ENCODE data around the gene NOX5.

The NOX5 gene

GRCh38 chr15:69085325-69086081 lies 71.0 kb downstream of the NOX5 start:
- DNase-seq, result no peak

DNA sequence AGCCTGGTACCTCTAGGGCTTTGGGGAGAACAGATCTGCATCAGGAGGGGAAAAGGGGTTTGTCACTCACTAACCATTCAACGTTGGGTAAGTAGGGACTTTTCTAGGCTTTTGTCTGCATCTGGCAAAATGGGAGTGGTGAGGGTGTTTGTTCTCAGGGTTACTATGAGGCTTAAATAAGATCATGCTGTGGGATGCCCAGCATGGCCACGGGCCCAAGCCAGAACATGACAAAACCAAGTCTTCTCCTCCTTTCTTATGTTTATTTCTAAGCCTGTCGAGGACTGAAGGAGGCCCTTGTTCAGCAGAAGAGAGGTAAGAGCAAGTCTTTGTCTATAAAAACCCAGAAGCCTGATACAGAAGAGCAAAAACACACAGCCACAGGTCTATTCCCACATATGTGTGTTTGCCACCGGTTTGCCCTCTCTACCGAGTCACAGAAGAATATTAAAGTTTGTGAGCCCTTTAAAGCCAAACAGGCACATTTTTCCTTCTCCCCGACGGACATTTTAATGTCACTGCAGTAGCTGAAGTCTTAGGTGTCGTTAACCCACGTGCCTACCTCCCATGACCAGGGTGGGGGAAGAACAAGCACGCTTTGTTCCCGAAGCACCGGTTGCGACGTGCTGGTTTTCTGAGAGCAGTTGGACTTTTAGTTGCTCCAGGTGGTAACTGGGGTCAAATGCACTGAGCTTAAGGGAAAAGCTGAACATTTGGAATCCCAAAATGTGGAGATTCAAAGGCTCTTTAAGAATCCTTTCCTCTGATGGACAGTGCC lies 72.1 kb downstream of the NOX5 start:
- no peak for DNase-seq

- no peak for DNase-seq
Measured at GRCh38 chr15:69087366-69087976, 73.0 kb downstream of the NOX5 start.

GRCh38 chr15:69088300-69088965 lies 73.9 kb downstream of the NOX5 start:
- DNase-seq, result peak in 2 of 3 experiments; percentile 61 to 84

DNA sequence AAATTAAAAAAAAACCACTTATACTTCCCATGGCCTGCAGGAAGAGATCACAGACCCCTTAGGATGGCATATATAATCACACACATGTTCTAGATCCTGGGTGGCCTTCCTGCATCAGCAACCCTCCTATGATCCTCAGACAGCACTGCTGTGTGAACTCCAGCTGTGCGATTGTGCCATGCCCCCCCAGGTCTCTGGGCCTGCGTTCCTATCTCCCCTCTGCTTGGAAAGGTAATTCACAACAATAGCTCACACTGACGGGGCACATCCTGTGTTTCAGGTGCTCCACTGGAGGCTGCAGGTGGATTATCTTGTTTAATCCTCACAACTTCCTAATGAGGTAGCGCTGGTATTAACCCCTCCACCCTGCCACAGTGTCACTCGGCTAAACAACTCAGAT lies 74.8 kb downstream of the NOX5 start:
- peak in 1 of 3 experiments; percentile 20 for DNase-seq

DNA sequence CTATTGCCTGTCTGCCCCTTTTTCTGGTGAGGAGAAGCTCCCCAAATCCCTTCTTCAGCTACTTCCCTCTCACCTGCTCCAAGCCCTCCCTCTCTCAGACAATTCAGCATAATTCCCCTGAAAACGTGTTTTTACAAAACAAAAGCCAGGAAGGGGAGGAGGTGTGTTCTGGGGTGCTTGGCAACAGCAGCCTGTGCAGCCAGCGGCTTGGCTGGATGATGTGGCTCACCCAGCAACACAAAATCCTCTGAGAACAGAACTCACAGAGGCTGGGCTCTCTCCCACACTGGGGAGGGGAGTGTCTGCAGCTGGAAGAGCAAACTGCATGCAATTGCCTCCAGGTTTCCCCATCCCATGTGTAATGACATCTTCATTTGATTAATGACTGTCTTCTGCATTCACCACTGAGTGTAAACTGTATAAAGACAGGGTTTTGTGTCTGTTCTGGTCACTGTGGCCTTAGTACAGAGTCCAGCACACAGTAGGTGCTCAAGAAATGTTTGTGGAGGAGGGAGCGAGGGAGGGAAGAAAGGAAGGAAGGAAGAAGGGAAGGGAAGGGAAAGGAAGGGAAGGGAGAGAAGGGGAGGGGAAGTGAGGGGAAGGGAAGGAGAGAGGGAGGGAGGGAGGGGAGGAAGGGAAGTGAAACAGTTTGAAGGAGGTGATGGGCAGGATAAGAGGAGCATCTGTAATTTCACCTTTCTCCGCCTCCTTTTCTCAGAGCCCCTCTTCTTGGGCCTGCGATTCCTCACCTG lies 75.9 kb downstream of the NOX5 start:
- DNase-seq, result peak in 2 of 3 experiments; percentile 46 to 73

GRCh38 chr15:69091654-69092053 lies 77.2 kb downstream of the NOX5 start:
- no peak for DNase-seq

DNA sequence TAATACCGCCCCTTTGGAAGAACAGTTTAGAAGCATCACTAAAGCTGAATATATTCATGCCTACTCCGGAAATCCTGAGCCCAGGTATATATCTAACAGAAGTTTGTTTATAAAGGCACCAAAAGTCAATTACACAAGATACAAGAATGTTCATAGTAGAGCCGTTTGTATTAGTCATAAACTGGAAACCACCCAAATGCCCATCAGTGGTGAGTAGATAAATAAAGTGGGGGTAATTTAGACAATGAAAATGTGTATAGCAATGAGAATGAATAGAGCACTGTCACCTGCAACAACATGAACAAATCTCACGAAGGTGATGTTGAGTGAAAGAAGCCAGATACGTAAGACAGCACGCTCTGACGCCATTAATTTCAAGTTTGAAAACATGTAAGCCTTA lies 77.7 kb downstream of the NOX5 start:
- DNase-seq, result no peak

GRCh38 chr15:69093127-69093526 lies 78.6 kb downstream of the NOX5 start:
- DNase-seq, result no peak

GRCh38 chr15:69093614-69094013 lies 79.1 kb downstream of the NOX5 start:
- DNase-seq, result no peak

GRCh38 chr15:69094124-69094921 lies 79.8 kb downstream of the NOX5 start:
- peak in 1 of 3 experiments; percentile 51 for DNase-seq

- no peak for DNase-seq
Measured at GRCh38 chr15:69095274-69095673, 80.8 kb downstream of the NOX5 start.

- peak in 1 of 3 experiments; percentile 63 for DNase-seq
Measured at GRCh38 chr15:69096196-69096595, 81.7 kb downstream of the NOX5 start.

DNA sequence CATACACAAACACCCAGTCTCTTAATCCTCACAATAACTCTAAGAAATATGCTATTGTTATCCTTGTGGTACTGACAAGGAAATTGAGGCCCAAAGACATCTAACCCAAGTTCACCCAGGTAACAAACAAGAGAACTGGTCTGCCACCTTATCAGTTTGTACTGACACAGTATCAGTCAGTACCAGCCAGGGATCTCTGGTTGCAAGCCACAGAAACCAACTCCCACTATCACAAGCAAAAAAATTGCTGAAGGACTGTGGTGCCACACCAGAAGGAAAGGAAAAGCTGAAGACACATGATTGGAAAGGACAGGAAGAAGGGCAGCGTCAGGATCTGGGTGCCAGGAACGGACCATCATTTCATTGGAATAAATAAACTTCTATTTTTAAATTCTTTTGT lies 82.1 kb downstream of the NOX5 start:
- DNase-seq, result no peak

GRCh38 chr15:69098771-69099170 lies 84.3 kb downstream of the NOX5 start:
- peak in 2 of 3 experiments; percentile 40 to 78 for DNase-seq

- DNase-seq, result peak in 2 of 3 experiments; percentile 25 to 72
Measured at GRCh38 chr15:69099941-69100340, 85.4 kb downstream of the NOX5 start.

DNA sequence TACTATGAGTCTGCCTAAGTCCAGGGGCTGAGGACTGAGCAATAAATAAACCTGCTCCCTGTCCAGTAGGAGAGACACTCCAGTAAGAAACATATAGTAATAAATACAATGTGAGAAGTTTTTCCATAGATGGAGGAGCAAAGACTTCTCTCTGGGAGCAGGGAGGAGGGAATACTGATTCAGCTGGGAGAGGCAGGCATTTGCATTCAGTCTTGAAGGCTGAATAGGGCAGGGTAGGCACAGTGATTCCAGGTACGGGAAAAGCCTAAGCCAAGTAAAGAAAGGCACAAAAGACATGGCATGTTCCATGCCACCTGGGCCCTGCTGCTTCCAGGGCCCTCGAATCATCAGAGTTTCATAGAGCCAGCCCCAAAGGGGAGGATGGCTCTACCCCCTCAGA lies 86.3 kb downstream of the NOX5 start:
- no peak for DNase-seq

DNA sequence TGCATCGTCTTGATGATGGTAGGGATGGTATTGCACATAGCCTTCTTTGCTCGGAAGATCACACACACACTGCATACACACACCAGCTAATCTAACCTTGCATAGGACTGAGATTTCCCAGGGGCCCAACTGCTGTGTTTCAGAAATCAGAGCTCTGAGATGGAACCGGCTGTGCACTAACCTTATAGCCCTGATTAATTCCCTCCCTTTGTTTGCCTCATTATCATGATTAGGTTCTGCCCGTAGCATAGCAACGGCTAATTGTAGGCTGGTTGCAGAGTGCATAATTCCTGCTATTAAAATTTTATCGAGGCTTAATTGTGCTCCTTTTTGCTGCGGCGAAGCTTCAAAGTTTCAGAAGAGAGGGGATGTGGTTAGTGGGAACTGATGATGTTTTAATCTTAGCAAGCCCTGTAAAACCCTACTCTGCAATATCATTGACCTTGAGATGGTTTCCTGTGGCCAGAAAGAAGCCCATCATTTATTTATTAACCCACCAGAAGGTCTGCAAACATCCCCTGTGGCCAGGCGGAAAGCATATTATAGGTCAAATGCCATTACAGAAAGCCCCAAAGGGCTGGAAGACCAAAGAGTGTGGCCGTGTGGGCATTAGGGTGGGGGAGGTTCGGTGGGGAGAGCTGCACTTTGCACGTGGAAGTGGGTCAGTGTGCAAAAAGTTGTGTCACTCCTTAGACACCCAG lies 89.7 kb downstream of the NOX5 start:
- peak in 2 of 3 experiments; percentile 63 to 91 for DNase-seq

DNA sequence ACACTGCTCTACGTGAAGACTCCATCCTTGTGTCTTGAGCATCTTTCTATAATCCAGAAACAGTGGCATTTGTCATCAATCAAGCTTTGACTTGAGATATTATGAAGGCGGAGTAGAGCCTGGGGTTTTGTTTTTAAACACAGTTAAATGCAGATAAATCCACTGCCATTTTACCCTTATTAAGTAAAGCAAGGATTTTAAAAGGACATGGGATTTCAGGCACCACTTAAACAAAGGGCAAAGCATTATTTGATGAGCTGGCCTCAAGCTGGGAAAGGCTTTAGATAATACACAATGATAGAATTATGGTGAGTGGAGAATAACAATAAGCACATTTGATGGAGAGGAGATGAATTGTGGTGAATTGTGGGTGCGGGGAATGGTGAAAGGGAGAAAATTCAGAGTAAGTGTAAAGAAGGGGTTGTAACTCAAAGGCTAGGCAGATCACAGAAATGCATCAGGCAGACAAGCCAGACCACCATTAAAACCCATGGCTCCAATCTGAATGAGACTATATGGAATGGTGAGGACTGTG lies 91.0 kb downstream of the NOX5 start:
- DNase-seq, result peak in 2 of 3 experiments; percentile 12 to 54

- no peak for DNase-seq
Measured at GRCh38 chr15:69107025-69107620, 92.6 kb downstream of the NOX5 start.

Data from NCI-H1417 (cell line).